Smooth muscle cell (in vitro differentiated cells): ENCODE results near the gene RNF19B. TPM values are rescaled to one million over a fixed set of nuclear protein-coding genes. Genes with fewer than 3 reads are reported as not detected.

Source experiments
- DNase-seq: peaks from one replicate; lab custom pipeline; 2025; ENCODE audit not compliant: unreplicated experiment; lab: John Stamatoyannopoulos, UW
- H2AFZ ChIP-seq: fragments of 200-600 bp; sonication (generic); 2 replicates; pipeline ENCODE4 v1.6.0; 2016; ENCODE audit warnings: antibody characterized with exemption, low read depth, mild to moderate bottlenecking
- H3F3A ChIP-seq: fragments of 200-600 bp; sonication (generic); 2 replicates; pipeline ENCODE4 v1.6.0; 2017; ENCODE audit warnings: antibody characterized with exemption, low read depth
- H3K27ac ChIP-seq: fragments of 200-600 bp; sonication (generic); 2 replicates; pipeline ENCODE4 v1.5.1; 2016; ENCODE audit warnings: low read depth, mild to moderate bottlenecking
- H3K27me3 ChIP-seq: fragments of 200-600 bp; sonication (generic); 2 replicates; pipeline ENCODE4 v1.6.1; 2016; ENCODE audit warnings: low read depth, mild to moderate bottlenecking
- H3K36me3 ChIP-seq: fragments of 200-600 bp; sonication (generic); 2 replicates; pipeline ENCODE4 v1.5.1; 2016; ENCODE audit warnings: low read depth
- H3K4me1 ChIP-seq: fragments of 200-600 bp; sonication (generic); 2 replicates; pipeline ENCODE4 v1.5.1; 2016; ENCODE audit warnings: low read depth
- H3K4me2 ChIP-seq: fragments of 200-600 bp; sonication (generic); 2 replicates; pipeline ENCODE4 v1.6.0; 2016; ENCODE audit warnings: mild to moderate bottlenecking
- H3K4me3 ChIP-seq: fragments of 200-600 bp; sonication (generic); 2 replicates; pipeline ENCODE4 v1.5.1; 2016; ENCODE audit warnings: mild to moderate bottlenecking
- H3K79me2 ChIP-seq: fragments of 200-600 bp; sonication (generic); 2 replicates; pipeline ENCODE4 v1.6.0; 2016; ENCODE audit warnings: low read depth, mild to moderate bottlenecking
- H3K9ac ChIP-seq: fragments of 200-600 bp; sonication (generic); 2 replicates; pipeline ENCODE4 v1.6.0; 2016; ENCODE audit warnings: low read depth
- H3K9me3 ChIP-seq: fragments of 200-600 bp; sonication (generic); replicated peaks from 2 replicates; pipeline ENCODE4 v1.5.1; 2016; ENCODE audit warnings: low read depth
- H4K20me1 ChIP-seq: fragments of 200-600 bp; sonication (generic); 2 replicates; pipeline ENCODE4 v1.6.0; 2016; ENCODE audit warnings: low read depth
- WGBS: methylation state at CpG from one replicate; pipeline ENCODE4 v1.1.7; 2016; ENCODE audit warnings: low lambda C conversion rate; 5-methylcytosine and 5-hydroxymethylcytosine counted together
- polyA plus RNA-seq: library from polyadenylated mRNA; unstranded; fragments of >200 nt; fragmentation: Nextera tagmentation; extraction: Ambion mirVana; gene quantifications from 2 replicates; pipeline ENCODE4 v1.2.1, GENCODE V29; 2016
- total RNA-seq: library from RNA; depleted of rRNA; stranded (reverse); fragments of >200 nt; gene quantifications from 2 replicates; pipeline ENCODE4 v1.2.3, GENCODE V29; 2014
- TF ChIP-seq, protein P1 (sequence below): fragments of 200-600 bp; sonication (generic); IDR thresholded peaks from 2 replicates; pipeline ENCODE4 v1.5.1; 2017; ENCODE audit warnings: borderline replicate concordance, mild to moderate bottlenecking, antibody characterized with exemption; ENCODE audit not compliant: insufficient read depth, poor library complexity, severe bottlenecking

RNF19B gene, protein sequence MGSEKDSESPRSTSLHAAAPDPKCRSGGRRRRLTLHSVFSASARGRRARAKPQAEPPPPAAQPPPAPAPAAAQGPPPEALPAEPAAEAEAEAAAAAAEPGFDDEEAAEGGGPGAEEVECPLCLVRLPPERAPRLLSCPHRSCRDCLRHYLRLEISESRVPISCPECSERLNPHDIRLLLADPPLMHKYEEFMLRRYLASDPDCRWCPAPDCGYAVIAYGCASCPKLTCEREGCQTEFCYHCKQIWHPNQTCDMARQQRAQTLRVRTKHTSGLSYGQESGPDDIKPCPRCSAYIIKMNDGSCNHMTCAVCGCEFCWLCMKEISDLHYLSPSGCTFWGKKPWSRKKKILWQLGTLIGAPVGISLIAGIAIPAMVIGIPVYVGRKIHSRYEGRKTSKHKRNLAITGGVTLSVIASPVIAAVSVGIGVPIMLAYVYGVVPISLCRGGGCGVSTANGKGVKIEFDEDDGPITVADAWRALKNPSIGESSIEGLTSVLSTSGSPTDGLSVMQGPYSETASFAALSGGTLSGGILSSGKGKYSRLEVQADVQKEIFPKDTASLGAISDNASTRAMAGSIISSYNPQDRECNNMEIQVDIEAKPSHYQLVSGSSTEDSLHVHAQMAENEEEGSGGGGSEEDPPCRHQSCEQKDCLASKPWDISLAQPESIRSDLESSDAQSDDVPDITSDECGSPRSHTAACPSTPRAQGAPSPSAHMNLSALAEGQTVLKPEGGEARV
- total RNA-seq: 11.2 and 13.5 TPM in 2 replicates
- 12.3 and 13.8 TPM in 2 replicates for polyA plus RNA-seq

DNA sequence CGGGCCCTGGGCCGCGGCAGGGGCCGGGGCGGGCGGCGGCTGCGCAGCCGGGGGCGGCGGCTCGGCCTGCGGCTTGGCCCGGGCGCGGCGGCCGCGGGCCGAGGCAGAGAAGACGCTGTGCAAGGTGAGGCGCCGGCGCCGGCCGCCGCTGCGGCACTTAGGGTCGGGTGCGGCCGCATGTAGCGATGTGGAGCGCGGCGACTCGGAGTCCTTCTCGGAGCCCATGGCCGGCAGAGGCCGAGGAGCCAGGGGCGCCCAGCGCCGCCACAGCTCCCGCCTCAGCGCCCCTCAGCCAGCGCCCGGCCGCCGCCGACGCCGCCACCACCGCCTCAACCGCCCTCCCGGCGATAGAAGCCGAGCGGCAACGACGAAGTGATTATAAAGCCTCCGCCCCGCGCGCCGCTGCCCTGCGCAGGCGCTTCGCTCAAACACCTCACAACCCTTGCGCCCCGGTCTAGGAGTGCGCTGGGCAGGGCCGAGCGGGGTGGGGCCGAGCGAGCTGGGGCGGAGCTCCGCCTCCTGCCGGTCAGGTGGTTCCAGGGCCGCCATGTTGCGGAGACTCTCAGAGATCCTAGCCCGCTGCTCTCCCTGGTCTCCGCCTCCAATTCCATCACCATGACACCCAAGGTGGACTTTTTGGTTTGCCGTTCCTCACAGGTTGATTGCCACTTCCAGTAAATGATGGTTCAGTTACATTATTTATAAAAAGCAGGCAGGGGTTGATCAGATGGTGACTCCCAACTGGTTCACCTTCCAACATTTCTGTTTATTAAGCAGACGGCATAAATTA is at the start of gene RNF19B:
RNF19B (minus strand) TSS at position 349 of the 790 bp plus-strand sequence; CDS start at position 225, 124 bp downstream.
- TF ChIP-seq, protein P1, sequence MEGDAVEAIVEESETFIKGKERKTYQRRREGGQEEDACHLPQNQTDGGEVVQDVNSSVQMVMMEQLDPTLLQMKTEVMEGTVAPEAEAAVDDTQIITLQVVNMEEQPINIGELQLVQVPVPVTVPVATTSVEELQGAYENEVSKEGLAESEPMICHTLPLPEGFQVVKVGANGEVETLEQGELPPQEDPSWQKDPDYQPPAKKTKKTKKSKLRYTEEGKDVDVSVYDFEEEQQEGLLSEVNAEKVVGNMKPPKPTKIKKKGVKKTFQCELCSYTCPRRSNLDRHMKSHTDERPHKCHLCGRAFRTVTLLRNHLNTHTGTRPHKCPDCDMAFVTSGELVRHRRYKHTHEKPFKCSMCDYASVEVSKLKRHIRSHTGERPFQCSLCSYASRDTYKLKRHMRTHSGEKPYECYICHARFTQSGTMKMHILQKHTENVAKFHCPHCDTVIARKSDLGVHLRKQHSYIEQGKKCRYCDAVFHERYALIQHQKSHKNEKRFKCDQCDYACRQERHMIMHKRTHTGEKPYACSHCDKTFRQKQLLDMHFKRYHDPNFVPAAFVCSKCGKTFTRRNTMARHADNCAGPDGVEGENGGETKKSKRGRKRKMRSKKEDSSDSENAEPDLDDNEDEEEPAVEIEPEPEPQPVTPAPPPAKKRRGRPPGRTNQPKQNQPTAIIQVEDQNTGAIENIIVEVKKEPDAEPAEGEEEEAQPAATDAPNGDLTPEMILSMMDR: no peak
- H3K9ac ChIP-seq: peak within 1 kb of the TSS; percentile 57
- H4K20me1 ChIP-seq: peaks cover 43% of the 10 kb centered on the region
- WGBS: 2% methylated on average over 53 of the region's 83 CpGs
- peak within 1 kb of the TSS; percentile 94 for H3K4me3 ChIP-seq
- peak within 1 kb of the TSS; percentile 98 for H3K4me2 ChIP-seq
- no peaks in the 10 kb centered on the region for H3F3A ChIP-seq
- H3K9me3 ChIP-seq: no peaks in the 10 kb centered on the region
- peaks cover 42% of the 10 kb centered on the region for H3K79me2 ChIP-seq
- peak within 1 kb of the TSS; percentile 78 for H2AFZ ChIP-seq
- H3K27me3 ChIP-seq: no peaks in the 10 kb centered on the region
- H3K27ac ChIP-seq: peak within 1 kb of the TSS; percentile 34
- H3K36me3 ChIP-seq: no peaks in the 10 kb centered on the region
- DNase-seq: peak; percentile 70
- H3K4me1 ChIP-seq: peaks cover 9% of the 10 kb centered on the region

DNA sequence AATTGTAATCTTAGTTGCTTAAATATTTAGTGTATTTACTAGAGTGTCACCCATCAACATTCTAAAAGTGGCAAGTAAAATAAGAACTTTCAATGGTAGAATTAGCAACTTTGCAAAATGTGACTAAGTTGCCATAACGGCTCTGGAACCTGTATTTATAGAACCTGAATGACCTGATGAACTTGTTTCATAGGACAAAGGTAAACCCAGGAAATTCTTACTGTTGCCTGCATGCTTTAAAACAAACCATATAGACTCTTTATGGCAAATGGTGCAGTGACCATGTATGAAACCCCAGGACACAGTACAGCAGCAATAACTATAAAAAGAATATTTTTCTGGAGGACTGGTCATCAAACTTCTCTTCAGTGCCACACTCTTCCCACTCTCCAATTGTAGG is 49.2 kb upstream of the RNF19B start:
- H3K9me3 ChIP-seq: no peaks in the 10 kb centered on the region
- no peaks in the 10 kb centered on the region for H3K27me3 ChIP-seq
- peaks cover 5% of the 10 kb centered on the region for H3K4me1 ChIP-seq
- DNase-seq: no peak
- H3K9ac ChIP-seq: no peak overlapping the region
- H3F3A ChIP-seq: peaks cover 4% of the 10 kb centered on the region
- no peaks in the 10 kb centered on the region for H3K79me2 ChIP-seq
- peaks cover 3% of the 10 kb centered on the region for H3K36me3 ChIP-seq
- no peak overlapping the region for H3K4me2 ChIP-seq
- TF ChIP-seq, protein P1: no peak
- H4K20me1 ChIP-seq: no peaks in the 10 kb centered on the region
- no peak overlapping the region for H3K27ac ChIP-seq
- H2AFZ ChIP-seq: no peak overlapping the region
- H3K4me3 ChIP-seq: no peak overlapping the region
- 70% methylated on average over 1 of the region's 1 CpG for WGBS

DNA sequence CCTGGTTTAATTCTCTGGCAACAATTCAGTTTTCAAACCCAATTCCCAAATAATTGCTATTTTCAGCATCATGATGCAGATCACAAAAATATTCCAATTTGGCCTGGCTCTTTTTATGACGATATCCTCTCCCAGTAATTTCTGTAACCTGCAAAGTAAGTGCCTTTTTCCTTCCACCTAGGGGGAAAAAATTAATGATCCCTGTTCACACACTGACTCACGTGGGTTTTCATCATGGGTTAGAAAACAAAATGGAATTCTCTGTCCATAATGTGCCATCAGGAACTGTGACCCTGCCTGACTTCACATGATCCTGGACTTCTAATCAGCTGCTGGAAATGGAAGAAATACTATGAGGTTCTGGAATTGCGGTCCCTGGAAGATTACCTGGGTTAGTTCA is 47.6 kb upstream of the RNF19B start:
- Histone ChIP-seq H3K4me1 (peaks cover 5% of the 10 kb centered on the region), H4K20me1 (no peaks in the 10 kb centered on the region), H3K36me3 (no peaks in the 10 kb centered on the region), H3K27me3 (no peaks in the 10 kb centered on the region), H3F3A (peaks cover 4% of the 10 kb centered on the region), H3K4me2 (no peak overlapping the region), H3K9me3 (no peaks in the 10 kb centered on the region), H3K9ac (no peak overlapping the region), H2AFZ (no peak overlapping the region), H3K79me2 (no peaks in the 10 kb centered on the region), H3K4me3 (no peak overlapping the region), H3K27ac (peak overlapping the region; percentile 46)
- DNase-seq: no peak
- 99% methylated on average over 3 of the region's 3 CpGs for WGBS
- TF ChIP-seq, protein P1: no peak
